Measurements from ENCODE around the gene TTN. TPM values are rescaled to one million over a fixed set of nuclear protein-coding genes. Genes with fewer than 3 reads are reported as not detected.

Gene TTN
- total RNA-seq, 3 donors from 2014 or later = 1.3 to 8.6 (median 2.1) TPM

GRCh38 chr2:178513876-178514275, 293.3 kb downstream of the TTN start:
- ATAC-seq = no peak

GRCh38 chr2:178512484-178512883, 294.7 kb downstream of the TTN start:
- no peaks in the 10 kb centered on the region for H3K9me3 ChIP-seq
- ATAC-seq (no peak), DNase-seq (no peak)
- intact Hi-C loops (cut with DNase I, micrococcal nuclease) = no loop called here
- H3K4me1 ChIP-seq (ENCODE audit: low read depth) = no peaks in the 10 kb centered on the region
- TF ChIP-seq CTCF (IDR thresholded peaks at IDR 0.05) = no peak
- H3K36me3 ChIP-seq (ENCODE audit: low read depth) = no peaks in the 10 kb centered on the region
- no peak overlapping the region for H3K4me3 ChIP-seq

More at GRCh38 chr2:178513876-178514275, 293.3 kb downstream of the TTN start:
- H3K9me3 ChIP-seq = no peaks in the 10 kb centered on the region
- no peak overlapping the region for H3K4me3 ChIP-seq
- DNase-seq = no peak
- H3K36me3 ChIP-seq (ENCODE audit: low read depth) = no peaks in the 10 kb centered on the region
- no peaks in the 10 kb centered on the region for H3K4me1 ChIP-seq (ENCODE audit: low read depth)
- no peak for TF ChIP-seq CTCF (IDR thresholded peaks at IDR 0.05)
- intact Hi-C loops (cut with DNase I, micrococcal nuclease) = no loop called here

- DNase-seq (no peak), ATAC-seq (no peak)
- intact Hi-C loops (cut with DNase I, micrococcal nuclease) = no loop called here
- H3K4me1 ChIP-seq (ENCODE audit: low read depth) = no peaks in the 10 kb centered on the region
- TF ChIP-seq CTCF (IDR thresholded peaks at IDR 0.05) = no peak
- H3K9me3 ChIP-seq = no peaks in the 10 kb centered on the region
- H3K4me3 ChIP-seq = no peak overlapping the region
- H3K36me3 ChIP-seq (ENCODE audit: low read depth) = no peaks in the 10 kb centered on the region
These were observed 296.8 kb downstream of the TTN start for GRCh38 chr2:178510384-178510783.

GRCh38 chr2:178508646-178509045, 298.6 kb downstream of the TTN start:
- intact Hi-C loops (cut with DNase I, micrococcal nuclease) = no loop called here
- ATAC-seq = no peak
- no peaks in the 10 kb centered on the region for H3K36me3 ChIP-seq (ENCODE audit: low read depth)
- H3K4me3 ChIP-seq = no peak overlapping the region
- no peak for TF ChIP-seq CTCF (IDR thresholded peaks at IDR 0.05)
- DNase-seq = no peak
- H3K9me3 ChIP-seq = no peaks in the 10 kb centered on the region
- no peaks in the 10 kb centered on the region for H3K4me1 ChIP-seq (ENCODE audit: low read depth)

GRCh38 chr2:178506949-178507348, 300.3 kb downstream of the TTN start:
- Histone ChIP-seq H3K36me3 (ENCODE audit: low read depth) (no peaks in the 10 kb centered on the region), H3K4me1 (ENCODE audit: low read depth) (no peaks in the 10 kb centered on the region), H3K9me3 (no peaks in the 10 kb centered on the region), H3K4me3 (no peak overlapping the region)
- intact Hi-C loops (cut with DNase I, micrococcal nuclease) = no loop called here
- DNase-seq (no peak), ATAC-seq (no peak)
- TF ChIP-seq CTCF (IDR thresholded peaks at IDR 0.05) = no peak

GRCh38 chr2:178506524-178506923, 300.7 kb downstream of the TTN start:
- no peak overlapping the region for H3K4me3 ChIP-seq
- no peak for TF ChIP-seq CTCF (IDR thresholded peaks at IDR 0.05)
- ATAC-seq (peak; percentile 59), DNase-seq (no peak)
- no peaks in the 10 kb centered on the region for H3K36me3 ChIP-seq (ENCODE audit: low read depth)
- no peaks in the 10 kb centered on the region for H3K4me1 ChIP-seq (ENCODE audit: low read depth)
- intact Hi-C loops (cut with DNase I, micrococcal nuclease) = no loop called here
- no peaks in the 10 kb centered on the region for H3K9me3 ChIP-seq
